Activated CD4-positive, alpha-beta T cell treated with anti-CD3 and anti-CD28 coated beads, Interleukin-2, amount 50 U/mL, for 1 hour (primary cell): ENCODE data around the gene MED27.
"Not testable (repeated sequence)": the region's sequence is repeated elsewhere in the genome, so short reads cannot be mapped to it uniquely, and the experiment has no call there.

Experiments used
- DNase-seq: peaks from one replicate; pipeline ENCODE4 v3.0.0-alpha.2; 2020

MED27 gene

DNA sequence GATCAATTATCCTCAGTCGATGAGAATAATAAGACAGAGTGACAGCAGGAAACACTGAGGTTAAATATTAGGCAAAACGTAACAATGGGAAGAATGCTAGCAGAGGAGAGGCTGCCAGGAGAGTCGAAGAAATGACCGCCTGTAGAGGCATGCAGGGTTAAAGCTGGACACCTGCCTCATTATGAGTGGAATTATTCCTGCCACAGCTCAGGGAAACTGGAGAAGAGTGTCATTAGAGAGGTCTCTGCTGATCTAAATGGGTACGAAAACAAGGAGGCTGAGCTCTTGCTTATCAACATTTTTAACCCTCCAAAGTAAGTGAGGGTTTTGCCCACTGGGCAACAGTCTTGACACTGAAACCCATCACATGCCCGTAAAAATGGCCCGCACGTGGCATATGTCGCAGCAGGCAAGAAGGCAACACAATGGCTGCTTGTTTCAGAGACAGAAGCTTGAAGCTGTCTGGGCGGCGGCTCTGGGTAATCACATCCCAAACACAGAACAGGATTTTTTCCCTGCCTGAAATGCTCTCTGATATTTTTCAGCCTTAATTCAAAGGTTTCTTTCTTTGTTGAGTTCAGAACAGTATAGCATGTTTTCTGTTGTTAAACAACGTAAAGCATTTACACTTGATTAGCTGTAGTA is 118.7 kb downstream of the MED27 start:
- no peak for DNase-seq

DNA sequence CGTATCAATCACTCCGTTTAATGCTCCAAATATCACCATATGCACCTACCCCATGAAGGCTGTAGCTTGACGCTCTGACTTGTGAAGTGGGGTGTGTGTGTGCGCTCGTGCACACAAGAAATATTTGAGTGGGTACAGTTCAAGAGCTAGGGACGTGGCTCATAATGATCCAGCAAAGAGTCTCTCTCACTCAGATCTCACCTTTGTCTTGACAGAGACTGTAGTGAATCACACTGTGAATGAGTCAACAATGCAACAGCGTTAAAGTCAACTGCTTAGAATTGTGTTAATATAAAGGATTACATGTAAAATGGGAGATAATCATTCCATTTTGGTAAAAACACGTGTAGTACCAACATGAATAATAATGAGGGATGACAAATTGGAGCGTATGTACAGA is 119.4 kb downstream of the MED27 start:
- no peak for DNase-seq

DNA sequence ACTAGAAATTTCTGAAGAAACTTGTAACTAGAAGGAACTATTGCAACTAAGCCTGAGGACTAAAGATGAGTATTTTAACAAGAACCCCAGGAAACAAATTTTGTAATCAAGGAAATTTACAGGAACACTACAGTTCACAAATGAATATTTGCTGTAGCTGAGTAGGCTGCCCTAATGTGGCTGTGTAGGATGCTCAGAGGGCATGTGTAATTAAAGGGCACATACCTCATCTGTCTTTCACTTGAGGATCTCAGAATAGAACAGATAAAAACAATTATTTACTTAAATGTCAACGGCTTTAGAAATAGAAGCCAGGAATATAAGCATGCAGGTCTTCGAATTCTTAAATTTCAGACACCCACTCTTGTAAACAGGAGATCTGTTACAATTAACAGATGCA is 119.8 kb downstream of the MED27 start:
- no peak for DNase-seq

DNA sequence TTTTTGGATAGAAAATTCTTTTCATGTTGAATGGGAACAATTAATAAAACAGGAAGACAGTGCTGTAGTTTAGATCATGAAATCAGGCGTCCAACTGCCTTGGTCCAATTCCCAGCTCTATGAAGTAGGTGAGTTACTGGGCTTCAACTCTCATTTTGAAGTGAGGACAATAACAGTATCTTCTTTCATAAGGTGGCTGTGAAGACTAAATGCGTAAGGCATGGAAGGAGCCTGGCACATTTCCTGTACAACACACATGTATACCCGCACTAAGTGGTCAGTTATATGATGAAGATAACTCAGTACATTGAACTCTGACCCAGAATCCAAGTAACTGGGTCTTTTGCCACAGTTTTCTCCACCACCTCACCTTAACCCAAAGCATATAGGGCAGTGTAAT is 120.6 kb downstream of the MED27 start:
- no peak for DNase-seq

DNA sequence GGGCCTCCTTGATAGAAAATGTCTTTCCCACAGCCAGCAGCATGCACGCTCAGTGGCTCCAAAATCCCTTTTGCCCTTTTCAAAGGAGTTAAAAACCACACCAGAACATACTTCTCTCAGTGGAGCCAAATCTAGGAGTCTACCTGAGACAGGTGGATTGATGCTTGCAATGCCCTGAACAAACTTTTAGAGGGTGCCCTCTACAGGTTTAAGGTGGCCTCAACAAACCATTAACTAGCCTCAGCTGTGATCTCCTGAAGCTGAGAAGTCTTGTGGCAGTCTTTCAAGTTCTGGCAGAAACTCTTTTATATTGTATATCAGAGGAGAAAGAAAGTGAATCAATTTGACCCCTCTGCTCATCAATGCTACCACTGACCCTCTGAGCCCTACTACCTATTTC is 125.4 kb downstream of the MED27 start:
- DNase-seq = no peak

DNA sequence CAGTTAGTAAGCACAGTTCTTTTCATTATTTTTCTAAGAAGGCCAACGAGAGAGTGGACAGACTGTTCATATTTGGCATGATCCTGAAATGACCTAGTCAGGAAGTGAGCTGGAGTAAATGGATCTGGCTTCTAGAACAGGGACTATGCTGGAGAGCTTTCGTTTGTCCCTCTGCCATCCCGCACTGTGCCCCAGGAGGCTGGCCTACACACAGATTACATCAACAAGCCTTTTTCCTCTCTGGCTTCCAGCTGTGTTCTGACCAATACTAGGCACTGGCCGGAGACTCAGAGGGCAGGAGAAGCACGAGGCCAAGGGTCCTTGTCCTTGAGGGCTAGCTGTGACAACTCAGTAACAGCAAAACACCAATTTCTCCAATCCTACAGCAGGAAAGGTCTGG is 127.8 kb downstream of the MED27 start:
- no peak for DNase-seq

DNA sequence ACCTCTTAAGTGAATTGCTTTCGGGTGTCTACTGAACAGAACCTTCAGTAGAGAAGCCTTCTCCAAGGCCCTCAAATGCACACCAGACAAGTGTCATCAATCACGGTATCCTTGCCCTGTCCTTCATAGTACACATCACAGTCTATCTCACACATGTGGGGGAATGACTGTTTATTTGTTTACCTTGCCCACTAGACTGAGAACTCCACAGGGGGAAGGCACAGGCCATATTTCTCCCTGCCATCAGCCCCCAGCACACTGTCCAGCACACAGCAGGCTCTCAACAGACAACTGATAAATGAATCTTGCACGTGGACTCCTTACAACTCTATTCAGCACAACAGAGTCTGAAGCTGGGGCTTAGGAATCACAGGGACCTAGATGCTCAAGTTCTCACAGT is 128.5 kb downstream of the MED27 start:
- no peak for DNase-seq

DNA sequence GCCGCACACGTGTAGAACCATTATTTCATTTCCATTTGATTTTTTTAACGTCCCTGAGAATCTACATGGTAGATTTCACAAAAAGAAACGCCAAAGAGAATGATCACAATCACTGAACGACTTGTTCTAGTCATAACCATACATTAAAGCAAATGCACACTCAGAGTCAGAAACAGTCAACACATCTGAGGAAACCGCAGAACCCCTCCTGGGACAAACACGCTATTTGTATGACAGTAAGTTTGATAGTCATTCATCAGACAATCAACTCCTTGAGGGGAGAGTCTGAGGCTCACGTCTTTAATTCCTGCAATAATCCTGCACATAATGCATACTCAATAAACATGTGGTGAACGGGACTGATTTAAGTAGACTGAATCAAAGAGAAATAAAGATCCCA is 129.2 kb downstream of the MED27 start:
- DNase-seq = no peak

DNA sequence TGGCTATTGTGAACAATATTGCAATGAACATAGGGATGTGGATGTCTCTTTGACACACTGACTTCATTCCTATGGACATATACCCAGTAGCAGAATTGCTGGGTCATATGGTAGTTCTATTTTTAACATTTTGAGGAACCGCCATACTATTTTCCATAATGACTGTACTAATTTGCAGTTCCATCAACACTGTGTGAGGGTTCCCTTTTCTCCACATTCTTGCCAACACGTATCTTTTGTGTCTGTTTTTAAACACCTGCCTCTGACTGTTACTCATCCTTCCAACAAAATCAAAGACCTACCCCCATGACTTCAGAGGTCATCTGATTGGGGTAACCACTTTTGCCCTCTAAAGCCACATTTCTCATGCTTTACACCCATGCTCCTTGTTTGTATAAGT is 133.5 kb downstream of the MED27 start:
- no peak for DNase-seq

DNA sequence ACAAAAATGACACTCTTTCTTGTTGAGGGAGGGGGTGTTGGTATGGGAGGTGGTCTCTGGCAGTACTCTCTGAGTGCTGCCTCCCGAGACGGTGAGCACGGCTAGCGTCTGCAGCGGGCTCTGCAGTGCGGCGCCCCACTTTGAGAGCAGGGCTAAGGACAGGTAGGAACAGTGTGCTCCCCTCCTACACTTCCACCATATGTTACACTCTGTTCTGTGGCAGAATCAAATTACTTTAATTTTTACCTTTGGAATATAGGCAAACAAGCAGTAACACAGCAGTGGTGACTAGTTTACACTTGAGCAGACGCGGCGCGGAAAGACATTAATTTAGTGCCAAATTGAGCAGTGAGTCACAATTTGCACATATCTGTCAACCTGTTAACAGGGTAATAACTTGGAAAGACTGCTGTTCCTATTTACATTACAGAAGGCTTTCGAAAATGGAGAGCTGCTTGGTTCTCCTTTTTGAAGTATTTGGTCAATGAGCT is 136.3 kb downstream of the MED27 start:
- no peak for DNase-seq

DNA sequence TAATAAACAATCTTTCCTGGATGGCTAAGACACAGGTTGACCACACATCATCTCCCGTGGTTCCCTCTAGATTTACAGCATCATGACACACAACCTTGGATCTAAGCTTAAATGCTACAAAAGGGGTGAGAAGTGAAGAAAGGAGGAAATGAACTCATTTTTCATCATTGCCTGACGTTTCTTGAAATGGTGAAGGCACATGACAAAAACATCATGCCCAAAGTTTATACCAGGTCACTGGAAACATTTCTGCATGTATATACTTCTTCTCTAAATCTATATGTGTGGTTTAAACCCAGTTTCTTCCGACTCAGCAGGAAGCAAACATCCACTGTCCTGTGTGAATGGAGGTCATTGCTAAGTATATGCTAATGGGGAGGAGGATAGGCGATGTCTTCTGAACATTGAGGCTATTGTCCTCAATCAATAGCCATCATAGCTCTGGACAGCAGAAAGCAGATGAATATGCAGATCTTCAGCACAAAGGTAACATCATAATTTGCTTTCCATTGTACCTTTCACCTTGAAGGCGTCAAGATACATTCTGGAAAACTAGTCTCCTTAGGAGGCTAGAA is 137.4 kb downstream of the MED27 start:
- DNase-seq = no peak

DNA sequence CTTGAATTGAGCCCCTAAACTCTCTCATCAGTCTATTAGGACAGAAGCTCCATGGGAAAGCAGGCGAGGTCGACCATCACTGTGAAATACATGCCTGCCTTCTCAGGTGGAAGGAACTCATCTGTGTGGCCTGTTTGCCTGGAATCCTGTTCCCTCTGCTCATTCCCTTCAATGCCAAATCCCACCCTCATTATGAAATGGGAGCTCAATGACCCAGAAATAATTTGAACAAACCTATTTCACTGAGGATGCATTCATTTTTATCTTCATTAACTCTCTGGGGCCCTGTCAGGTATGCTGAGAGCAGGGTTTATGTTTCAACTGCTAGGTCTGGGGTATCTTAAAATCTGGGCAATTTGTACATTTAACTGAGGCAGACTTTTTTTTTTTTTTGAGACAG is 142.2 kb downstream of the MED27 start:
- DNase-seq = no peak

DNA sequence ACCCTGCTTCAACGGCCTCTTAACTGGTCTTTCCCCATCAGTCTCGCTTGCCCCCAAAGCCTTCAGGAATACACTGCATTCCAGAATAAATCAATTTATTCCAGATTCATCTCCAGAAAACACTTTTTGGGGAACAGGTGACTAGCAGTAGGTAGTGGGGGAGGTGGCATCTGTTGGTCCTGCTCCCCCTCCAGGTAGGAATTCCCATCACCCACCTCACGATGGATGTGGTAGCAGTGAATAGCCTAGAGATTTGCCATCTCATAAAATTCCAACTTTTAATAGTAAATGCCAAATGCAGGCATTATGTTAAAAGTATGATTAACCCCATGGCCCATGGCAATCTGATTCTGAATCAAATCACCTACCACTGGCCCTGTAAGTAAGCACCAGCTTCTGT is 142.7 kb downstream of the MED27 start:
- no peak for DNase-seq

DNA sequence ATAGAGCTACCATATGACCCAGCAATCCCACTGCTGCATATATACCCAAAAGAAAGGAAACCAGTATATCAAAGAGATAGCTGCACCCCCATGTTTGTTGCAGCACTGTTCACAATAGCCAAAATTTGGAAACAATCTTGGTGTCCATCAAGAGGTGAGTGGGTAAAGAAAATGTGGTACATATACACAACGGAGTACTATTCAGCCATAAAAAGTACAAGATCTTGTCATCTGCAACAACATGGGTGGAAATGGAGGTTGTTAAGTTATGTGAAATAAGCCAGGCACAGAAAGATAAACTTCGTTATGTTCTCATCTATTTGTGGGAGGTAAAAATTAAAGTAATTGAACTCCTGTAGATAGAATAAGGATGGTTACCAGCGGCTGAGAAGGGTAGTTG is 145.0 kb downstream of the MED27 start:
- no peak for DNase-seq

DNA sequence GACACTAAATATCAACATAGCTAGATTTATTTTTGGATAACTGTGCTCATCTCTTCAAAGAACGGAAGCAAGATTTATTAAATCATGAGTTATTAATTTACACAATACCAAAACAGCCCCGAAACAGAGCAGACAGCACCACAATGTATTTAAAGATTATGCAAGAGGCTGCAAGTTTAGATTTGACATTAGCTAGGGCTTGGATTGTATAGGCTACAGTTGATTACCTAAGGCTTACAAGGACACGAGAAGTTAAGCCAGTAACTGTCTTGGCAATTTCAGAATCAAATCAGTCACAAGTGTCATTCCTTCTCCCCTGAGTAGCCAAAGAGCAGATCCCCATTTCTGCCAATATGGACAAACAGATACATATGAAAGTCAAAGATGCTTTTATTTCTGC is 152.6 kb downstream of the MED27 start:
- DNase-seq = no peak

DNA sequence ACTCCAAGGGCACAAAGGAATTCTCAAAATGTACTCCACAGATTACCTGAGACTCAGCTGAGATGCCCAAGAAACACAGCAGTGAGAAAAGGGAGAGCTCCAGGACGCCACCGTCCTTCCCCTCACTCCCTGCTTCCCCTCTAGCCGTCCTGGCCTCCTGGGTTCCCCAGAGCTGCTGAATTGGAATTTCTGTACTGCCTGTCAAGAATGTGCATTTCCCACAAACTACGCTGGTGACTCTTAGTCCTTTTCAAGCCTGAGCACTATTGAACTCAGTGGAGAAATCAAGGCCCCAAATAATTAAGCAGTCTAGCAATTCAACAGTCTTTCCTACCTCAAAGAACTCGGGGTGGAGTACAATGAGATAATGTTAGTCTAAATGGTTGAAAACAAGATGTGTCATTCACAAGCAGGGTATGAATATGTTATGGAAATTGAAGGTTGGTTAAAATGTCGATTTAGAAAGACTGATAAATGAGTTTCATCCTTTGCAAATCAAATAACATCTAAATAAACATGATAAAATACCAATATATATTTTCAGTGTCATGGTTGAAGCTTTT is 153.2 kb downstream of the MED27 start:
- DNase-seq = no peak

DNA sequence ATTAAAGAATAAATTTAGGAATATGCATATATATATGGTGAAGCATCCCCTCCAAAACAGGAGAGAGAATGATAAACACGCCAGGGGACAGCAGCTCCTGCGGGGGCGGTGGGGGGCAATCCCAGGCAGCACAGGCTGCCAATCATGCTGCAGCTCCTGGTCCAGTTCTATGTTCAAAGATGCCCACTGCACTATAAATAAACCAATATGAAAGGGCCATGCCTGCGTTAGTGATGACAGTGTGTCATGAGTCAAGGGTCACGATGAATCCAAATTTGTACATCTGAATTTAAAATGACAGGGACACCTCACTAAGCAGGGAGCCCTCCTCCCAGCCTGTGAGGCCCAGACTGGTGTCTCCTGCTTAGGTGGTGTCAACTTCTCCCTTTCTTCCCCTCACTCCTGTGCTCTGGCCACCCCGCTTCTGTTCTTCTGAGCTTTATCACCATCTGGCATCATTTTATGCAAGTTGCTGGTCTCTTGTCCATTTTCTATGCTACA is 153.9 kb downstream of the MED27 start:
- DNase-seq = no peak

DNA sequence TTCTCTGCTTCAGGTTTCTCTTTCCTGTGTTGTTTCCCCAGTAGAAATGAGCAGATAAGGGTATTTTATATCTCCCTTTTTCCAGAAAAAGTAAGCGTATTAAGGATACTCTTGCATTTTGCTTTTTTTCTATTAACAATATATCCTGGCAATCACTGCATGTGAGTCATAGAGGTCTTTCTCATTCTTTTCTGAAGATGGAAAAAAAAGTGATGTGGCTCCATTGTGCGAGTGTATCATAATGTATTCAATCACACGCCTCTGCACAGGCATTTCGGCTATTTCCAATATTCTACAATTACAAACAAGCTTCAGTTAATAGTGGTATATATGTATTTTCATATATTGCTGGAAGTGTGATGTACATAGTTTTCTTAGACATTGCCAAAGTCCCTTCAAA is 155.9 kb downstream of the MED27 start:
- no peak for DNase-seq

DNA sequence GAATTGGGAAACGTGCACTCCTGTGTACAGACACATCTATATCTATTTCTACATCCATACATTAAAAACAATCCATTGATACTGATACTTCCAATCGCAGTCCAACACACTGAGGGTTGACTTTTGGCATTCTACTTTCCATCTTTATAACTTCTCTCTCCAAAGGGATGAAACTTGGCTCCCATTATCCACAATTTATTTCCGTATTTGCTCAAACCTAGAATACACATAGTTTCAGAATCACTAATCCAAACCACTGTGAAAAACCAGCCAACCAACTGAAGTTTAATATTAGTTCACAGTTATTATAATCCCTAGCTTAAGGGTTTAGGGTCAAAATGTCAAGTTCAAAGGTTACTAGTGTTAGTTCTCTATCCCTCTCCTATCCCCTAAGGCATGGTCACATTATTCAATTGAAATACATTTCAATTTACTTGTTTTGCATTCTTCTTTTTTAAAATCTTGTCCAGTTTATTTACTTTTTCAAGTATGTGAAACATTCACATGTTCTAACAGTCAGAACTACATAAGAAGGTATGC is 156.5 kb downstream of the MED27 start:
- no peak for DNase-seq

DNA sequence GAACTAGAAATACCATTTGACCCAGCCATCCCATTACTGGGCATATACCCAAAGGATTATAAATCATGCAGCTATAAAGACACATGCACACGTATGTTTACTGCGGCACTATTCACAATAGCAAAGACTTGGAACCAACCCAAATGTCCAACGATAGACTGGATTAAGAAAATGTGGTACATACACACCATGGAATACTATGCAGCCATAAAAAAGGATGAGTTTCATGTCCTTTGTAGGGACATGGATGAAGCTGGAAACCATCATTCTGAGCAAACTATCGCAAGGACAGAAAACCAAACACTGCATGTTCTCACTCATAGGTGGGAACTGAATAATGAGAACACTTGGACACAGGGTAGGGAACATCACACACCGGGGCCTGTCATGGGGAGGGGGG is 158.0 kb downstream of the MED27 start:
- DNase-seq = not testable (repeated sequence)

DNA sequence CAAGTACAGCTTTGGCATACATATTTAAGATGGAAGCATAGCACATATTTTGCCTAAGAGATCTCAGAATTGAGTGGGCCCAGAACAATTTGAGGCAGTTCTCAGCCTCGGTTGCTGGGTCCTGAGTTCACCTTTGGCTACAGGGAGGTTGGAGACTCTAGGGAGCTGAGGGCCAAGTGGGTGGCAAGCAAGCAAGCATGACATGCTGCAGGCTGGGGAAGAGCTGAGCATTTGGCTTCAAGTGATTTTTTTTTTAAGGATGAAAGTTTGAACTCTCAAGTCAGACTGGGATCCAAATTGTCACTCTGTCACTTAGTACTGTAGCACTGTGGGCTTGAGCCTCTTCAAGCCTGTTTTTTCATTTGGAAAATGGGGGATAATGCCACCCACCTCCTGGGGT is 160.5 kb downstream of the MED27 start:
- no peak for DNase-seq

DNA sequence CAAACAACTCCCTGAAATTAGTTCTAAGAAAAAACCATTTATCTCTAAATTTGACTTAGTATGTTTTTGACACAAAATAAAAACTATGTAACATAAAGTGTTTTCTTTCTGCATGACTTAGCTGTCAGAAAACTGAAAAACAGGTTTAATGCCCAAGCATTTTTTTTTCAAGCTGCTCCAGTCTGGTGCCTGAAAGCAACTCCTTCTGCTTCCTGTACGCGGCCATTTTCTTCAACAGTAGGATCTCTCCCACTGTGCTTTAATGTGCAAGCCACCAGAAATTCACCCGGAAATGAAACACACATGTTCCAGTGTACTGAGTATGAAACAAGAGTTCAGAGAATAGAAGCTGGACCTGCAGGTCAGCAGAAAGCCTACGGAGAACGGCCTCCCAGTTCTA is 161.2 kb downstream of the MED27 start:
- DNase-seq = no peak

DNA sequence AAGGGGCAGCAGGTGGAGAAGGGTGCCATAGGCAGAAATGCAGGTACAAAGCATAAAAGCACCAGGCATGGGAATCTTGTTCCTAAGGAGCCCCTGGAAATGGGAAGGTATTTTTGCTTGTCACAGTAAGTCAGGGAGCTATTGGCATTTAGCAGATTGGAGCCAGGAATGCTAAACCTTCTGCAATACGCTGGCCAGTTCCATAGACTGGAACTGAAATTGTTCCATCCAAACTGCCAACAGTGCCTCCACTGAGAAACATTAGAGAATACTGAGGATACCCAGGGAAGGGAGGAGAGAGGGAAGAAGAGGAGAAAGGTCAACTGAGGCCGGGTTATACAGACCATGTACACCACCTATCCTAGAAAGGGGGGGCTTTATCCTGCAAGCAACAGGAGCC is 162.7 kb downstream of the MED27 start:
- DNase-seq = no peak

DNA sequence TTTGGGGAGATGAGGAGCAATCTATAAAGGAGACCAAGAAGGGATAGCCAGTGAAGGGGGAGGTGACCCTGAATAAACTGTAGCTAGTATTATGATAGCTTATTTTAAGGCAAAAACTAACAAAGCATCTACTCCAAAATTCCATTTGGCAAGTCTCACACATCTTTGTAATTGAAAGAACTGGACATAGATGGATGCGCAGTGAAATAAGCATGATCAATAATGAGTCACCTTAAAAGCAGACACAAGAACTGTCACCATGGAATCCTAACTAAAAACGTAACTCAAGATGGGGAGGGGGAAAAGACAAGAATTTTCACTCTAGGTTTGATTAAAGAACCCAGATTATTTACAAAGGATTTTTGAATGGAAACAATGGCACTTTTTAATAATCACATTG is 164.5 kb downstream of the MED27 start:
- DNase-seq = no peak
